Gastrocnemius medialis (tissue), 4 donors: ENCODE data around the gene SLC41A3.

Experiments
- CTCF ChIP-seq, 5 experiments: fragments of 450-650 bp in 3 of 5; fragments of 200-600 bp in 2 of 5; sonication (generic) in 2 of 5; IDR thresholded peaks in 4 of 5; conservative IDR thresholded peaks in 1 of 5; 1 replicate in 4 of 5; 2 replicates in 1 of 5; pipeline ENCODE4 v1.5.1; 2016 to 2019; ENCODE audit warnings: antibody characterized with exemption in 5 of 5, mild to moderate bottlenecking in 3 of 5, moderate library complexity in 3 of 5
- POLR2A ChIP-seq, 2 donors: fragments of 450-650 bp; IDR thresholded peaks; one replicate each; pipeline ENCODE4 v1.6.1; 2017; ENCODE audit warnings: antibody characterized with exemption in 2 of 2, mild to moderate bottlenecking in 2 of 2, moderate library complexity in 2 of 2

DNA sequence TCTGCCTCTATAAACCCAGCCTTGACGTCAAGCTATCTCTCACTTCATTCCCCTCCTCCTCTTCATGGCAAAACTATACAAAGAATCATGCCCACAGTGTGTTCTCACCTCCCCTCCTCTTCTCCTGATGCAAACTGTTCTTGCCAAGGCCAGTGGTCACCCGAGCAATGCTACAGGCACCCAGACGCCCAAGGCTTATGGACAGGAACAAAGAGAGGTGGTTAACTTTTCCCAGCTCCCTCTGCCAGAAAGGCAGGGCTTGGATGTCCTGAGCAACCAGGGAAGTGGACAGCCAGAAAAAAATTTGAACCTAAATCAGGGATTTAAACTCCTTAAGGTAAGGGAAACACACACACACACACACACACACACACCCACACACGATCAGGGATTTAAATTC is 5.1 kb downstream of the SLC41A3 start:
- no peak for TF ChIP-seq CTCF (IDR thresholded peaks at IDR 0.05 in 4 of 5, conservative IDR thresholded peaks at IDR 0.05 in 1 of 5)
- TF ChIP-seq POLR2A (IDR thresholded peaks at IDR 0.05) = no peak
